ENCODE results near the gene UBXN7.

UBXN7 gene

GRCh38 chr3:196350067-196350466 is 82.2 kb downstream of the UBXN7 start (continued):
- TF ChIP-seq ZBTB11 (tag by site-specific recombination; conservative IDR thresholded peaks at IDR 0.05; ENCODE audit: low read depth) (no peak), ZNF366 (tag by site-specific recombination; conservative IDR thresholded peaks at IDR 0.05) (no peak), PRDM1 (tag by site-specific recombination; IDR thresholded peaks at IDR 0.05) (no peak), ZNF830 (tag by site-specific recombination; IDR thresholded peaks at IDR 0.05; ENCODE audit: low read depth) (no peak)

GRCh38 chr3:196348698-196349097 is 83.5 kb downstream of the UBXN7 start:
- no peak for TF ChIP-seq ZNF76 (tag by site-specific recombination; IDR thresholded peaks at IDR 0.05; ENCODE audit: borderline replicate concordance, low read depth)
- TF ChIP-seq TRIM28 (IDR thresholded peaks at IDR 0.05; ENCODE audit: borderline replicate concordance, low read length) = no peak
- TF ChIP-seq ZNF48 (tag by site-specific recombination; IDR thresholded peaks at IDR 0.05) = no peak
- TF ChIP-seq, protein P1, sequence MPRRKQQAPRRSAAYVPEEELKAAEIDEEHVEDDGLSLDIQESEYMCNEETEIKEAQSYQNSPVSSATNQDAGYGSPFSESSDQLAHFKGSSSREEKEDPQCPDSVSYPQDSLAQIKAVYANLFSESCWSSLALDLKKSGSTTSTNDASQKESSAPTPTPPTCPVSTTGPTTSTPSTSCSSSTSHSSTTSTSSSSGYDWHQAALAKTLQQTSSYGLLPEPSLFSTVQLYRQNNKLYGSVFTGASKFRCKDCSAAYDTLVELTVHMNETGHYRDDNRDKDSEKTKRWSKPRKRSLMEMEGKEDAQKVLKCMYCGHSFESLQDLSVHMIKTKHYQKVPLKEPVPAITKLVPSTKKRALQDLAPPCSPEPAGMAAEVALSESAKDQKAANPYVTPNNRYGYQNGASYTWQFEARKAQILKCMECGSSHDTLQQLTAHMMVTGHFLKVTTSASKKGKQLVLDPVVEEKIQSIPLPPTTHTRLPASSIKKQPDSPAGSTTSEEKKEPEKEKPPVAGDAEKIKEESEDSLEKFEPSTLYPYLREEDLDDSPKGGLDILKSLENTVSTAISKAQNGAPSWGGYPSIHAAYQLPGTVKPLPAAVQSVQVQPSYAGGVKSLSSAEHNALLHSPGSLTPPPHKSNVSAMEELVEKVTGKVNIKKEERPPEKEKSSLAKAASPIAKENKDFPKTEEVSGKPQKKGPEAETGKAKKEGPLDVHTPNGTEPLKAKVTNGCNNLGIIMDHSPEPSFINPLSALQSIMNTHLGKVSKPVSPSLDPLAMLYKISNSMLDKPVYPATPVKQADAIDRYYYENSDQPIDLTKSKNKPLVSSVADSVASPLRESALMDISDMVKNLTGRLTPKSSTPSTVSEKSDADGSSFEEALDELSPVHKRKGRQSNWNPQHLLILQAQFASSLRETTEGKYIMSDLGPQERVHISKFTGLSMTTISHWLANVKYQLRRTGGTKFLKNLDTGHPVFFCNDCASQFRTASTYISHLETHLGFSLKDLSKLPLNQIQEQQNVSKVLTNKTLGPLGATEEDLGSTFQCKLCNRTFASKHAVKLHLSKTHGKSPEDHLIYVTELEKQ (tag by site-specific recombination; IDR thresholded peaks at IDR 0.05; ENCODE audit: borderline replicate concordance) = no peak
- no peak for TF ChIP-seq ZNF561 (tag by site-specific recombination; IDR thresholded peaks at IDR 0.05; ENCODE audit: borderline replicate concordance)
- no peak for TF ChIP-seq ZNF776 (tag by site-specific recombination; IDR thresholded peaks at IDR 0.05; ENCODE audit: borderline replicate concordance)
- TF ChIP-seq ZNF248 (tag by site-specific recombination; IDR thresholded peaks at IDR 0.05) = no peak
- no peak for TF ChIP-seq ZNF777 (tag by site-specific recombination; IDR thresholded peaks at IDR 0.05; ENCODE audit: borderline replicate concordance)
- TF ChIP-seq, protein P2, sequence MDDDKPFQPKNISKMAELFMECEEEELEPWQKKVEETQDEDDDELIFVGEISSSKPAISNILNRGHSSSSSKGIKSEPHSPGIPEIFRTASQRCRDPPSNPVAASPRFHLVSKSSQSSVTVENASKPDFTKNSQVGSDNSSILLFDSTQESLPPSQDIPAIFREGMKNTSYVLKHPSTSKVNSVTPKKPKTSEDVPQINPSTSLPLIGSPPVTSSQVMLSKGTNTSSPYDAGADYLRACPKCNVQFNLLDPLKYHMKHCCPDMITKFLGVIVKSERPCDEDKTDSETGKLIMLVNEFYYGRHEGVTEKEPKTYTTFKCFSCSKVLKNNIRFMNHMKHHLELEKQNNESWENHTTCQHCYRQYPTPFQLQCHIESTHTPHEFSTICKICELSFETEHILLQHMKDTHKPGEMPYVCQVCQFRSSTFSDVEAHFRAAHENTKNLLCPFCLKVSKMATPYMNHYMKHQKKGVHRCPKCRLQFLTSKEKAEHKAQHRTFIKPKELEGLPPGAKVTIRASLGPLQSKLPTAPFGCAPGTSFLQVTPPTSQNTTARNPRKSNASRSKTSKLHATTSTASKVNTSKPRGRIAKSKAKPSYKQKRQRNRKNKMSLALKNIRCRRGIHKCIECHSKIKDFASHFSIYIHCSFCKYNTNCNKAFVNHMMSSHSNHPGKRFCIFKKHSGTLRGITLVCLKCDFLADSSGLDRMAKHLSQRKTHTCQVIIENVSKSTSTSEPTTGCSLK (tag by site-specific recombination; IDR thresholded peaks at IDR 0.05) = no peak
- no peak for TF ChIP-seq ZNF621 (tag by site-specific recombination; IDR thresholded peaks at IDR 0.05)
- TF ChIP-seq ZSCAN18 (tag by site-specific recombination; IDR thresholded peaks at IDR 0.05) = no peak
- TF ChIP-seq ZNF157 (tag by site-specific recombination; IDR thresholded peaks at IDR 0.05) = no peak
- TF ChIP-seq ZNF664 (tag by site-specific recombination; IDR thresholded peaks at IDR 0.05) = no peak
- CTCF ChIA-PET = no interaction called here
- Histone ChIP-seq H3K4me1 (ENCODE audit: control insufficient read depth, insufficient read depth, low read length) (no peaks in the 10 kb centered on the region), H3K27ac (ENCODE audit: extremely low read depth, low read depth, low read length) (no peak overlapping the region), H3K9me3 (ENCODE audit: control insufficient read depth, insufficient read depth, low read depth, low read length) (no peaks in the 10 kb centered on the region), H3K4me3 (ENCODE audit: low read depth, low read length) (no peak overlapping the region), H3K36me3 (ENCODE audit: control insufficient read depth in 2 of 2, insufficient read depth in 1 of 2, low read length in 2 of 2) (peaks cover 0 to 34% of the 10 kb centered on the region in 2 experiments; a peak in 2 of 3 replicates)
- POLR2A ChIA-PET = interaction anchor here (0.6 kb wide), 1 partner anchor 34 kb away, joined by 3 read pairs; no protein-coding TSS in a partner anchor

Measured in HEK293 (cell line).